K562 (cell line): ENCODE data around the gene ZSCAN2. TPM values are rescaled to one million over a fixed set of nuclear protein-coding genes. Genes with fewer than 3 reads are reported as not detected.

Experiments
- GTF2F1 ChIP-seq: IDR thresholded peaks from 2 replicates; pipeline ENCODE4 v1.6.1; 2011; ENCODE audit warnings: low read depth, low read length, improper control_type of control experiment
- HMG20B ChIP-seq: fragments of 250-450 bp; sonication (Bioruptor Pico); IDR thresholded peaks from 2 replicates; pipeline ENCODE4 v1.5.0; 2021; ENCODE audit warnings: mild to moderate bottlenecking
- NFIX ChIP-seq: fragments of 250-450 bp; sonication (Bioruptor Pico); IDR thresholded peaks from 2 replicates; pipeline ENCODE4 v1.4.0; 2020; ENCODE audit warnings: low read depth, mild to moderate bottlenecking, moderate library complexity
- PTTG1 ChIP-seq: fragments of 450-650 bp; IDR thresholded peaks from 2 replicates; pipeline ENCODE4 v1.6.1; 2016; ENCODE audit warnings: low read depth, mild to moderate bottlenecking, missing genetic modification characterization, missing compliant biosample characterization
- USF2 ChIP-seq: sonication (generic); formaldehyde crosslinking; IDR thresholded peaks from 2 replicates; pipeline ENCODE4 v1.5.0; 2020; ENCODE audit warnings: missing genetic modification reagents
- ZNF140 ChIP-seq: fragments of 250-450 bp; sonication (Bioruptor Pico); IDR thresholded peaks from 2 replicates; pipeline ENCODE4 v1.8.0; 2021; ENCODE audit warnings: moderate library complexity, mild to moderate bottlenecking, inconsistent platforms
- polyA plus RNA-seq, 8 experiments: library from polyadenylated mRNA; depleted of rRNA in 4 of 8; stranded (reverse) in 5 of 8; unstranded in 3 of 8; fragments of >200 nt; fragmentation: Nextera tagmentation in 2 of 8; fragmentation: Illumina TruSeq in 1 of 8; extraction: Ambion mirVana in 2 of 8; extraction: Trizol in 1 of 8; gene quantifications; 2 replicates each; pipeline versions ENCODE4 v1.2.1 to v1.2.3, GENCODE V29; 2011 to 2014; ENCODE audit warnings: inconsistent platforms in 1 of 8, missing spikeins in 1 of 8
- total RNA-seq, 7 experiments: library from RNA; depleted of rRNA in 6 of 7; stranded (reverse); fragments of >200 nt in 6 of 7; fragmentation: Illumina TruSeq in 2 of 7; extraction: Trizol in 2 of 7; gene quantifications; 2 replicates each; pipeline versions ENCODE4 v1.2.1 to v1.2.3, GENCODE V29; 2011 to 2021; ENCODE audit warnings: low replicate concordance in 1 of 7
- TF ChIP-seq, protein P1 (sequence below): sonication (generic); IDR thresholded peaks from 2 replicates; pipeline ENCODE4 v1.6.1; 2016
- TF ChIP-seq, protein P2 (sequence below): fragments of 450-650 bp; IDR thresholded peaks from 2 replicates; pipeline ENCODE4 v1.6.1; 2016; ENCODE audit warnings: mild to moderate bottlenecking, moderate library complexity
- TF ChIP-seq, protein P3 (sequence below): fragments of 450-650 bp; IDR thresholded peaks from 2 replicates; pipeline ENCODE4 v1.6.1; 2018; ENCODE audit not compliant: partially characterized antibody

The ZSCAN2 gene
- total and polyA plus RNA-seq, 9 of the 15 experiments (the other 6 are each of a cell fraction or from before 2014, with no cell fraction given), result 1.7 to 14.2 (median 6.6) TPM

- TF ChIP-seq, protein P1, sequence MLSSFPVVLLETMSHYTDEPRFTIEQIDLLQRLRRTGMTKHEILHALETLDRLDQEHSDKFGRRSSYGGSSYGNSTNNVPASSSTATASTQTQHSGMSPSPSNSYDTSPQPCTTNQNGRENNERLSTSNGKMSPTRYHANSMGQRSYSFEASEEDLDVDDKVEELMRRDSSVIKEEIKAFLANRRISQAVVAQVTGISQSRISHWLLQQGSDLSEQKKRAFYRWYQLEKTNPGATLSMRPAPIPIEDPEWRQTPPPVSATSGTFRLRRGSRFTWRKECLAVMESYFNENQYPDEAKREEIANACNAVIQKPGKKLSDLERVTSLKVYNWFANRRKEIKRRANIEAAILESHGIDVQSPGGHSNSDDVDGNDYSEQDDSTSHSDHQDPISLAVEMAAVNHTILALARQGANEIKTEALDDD, result no peak
- TF ChIP-seq, protein P2, sequence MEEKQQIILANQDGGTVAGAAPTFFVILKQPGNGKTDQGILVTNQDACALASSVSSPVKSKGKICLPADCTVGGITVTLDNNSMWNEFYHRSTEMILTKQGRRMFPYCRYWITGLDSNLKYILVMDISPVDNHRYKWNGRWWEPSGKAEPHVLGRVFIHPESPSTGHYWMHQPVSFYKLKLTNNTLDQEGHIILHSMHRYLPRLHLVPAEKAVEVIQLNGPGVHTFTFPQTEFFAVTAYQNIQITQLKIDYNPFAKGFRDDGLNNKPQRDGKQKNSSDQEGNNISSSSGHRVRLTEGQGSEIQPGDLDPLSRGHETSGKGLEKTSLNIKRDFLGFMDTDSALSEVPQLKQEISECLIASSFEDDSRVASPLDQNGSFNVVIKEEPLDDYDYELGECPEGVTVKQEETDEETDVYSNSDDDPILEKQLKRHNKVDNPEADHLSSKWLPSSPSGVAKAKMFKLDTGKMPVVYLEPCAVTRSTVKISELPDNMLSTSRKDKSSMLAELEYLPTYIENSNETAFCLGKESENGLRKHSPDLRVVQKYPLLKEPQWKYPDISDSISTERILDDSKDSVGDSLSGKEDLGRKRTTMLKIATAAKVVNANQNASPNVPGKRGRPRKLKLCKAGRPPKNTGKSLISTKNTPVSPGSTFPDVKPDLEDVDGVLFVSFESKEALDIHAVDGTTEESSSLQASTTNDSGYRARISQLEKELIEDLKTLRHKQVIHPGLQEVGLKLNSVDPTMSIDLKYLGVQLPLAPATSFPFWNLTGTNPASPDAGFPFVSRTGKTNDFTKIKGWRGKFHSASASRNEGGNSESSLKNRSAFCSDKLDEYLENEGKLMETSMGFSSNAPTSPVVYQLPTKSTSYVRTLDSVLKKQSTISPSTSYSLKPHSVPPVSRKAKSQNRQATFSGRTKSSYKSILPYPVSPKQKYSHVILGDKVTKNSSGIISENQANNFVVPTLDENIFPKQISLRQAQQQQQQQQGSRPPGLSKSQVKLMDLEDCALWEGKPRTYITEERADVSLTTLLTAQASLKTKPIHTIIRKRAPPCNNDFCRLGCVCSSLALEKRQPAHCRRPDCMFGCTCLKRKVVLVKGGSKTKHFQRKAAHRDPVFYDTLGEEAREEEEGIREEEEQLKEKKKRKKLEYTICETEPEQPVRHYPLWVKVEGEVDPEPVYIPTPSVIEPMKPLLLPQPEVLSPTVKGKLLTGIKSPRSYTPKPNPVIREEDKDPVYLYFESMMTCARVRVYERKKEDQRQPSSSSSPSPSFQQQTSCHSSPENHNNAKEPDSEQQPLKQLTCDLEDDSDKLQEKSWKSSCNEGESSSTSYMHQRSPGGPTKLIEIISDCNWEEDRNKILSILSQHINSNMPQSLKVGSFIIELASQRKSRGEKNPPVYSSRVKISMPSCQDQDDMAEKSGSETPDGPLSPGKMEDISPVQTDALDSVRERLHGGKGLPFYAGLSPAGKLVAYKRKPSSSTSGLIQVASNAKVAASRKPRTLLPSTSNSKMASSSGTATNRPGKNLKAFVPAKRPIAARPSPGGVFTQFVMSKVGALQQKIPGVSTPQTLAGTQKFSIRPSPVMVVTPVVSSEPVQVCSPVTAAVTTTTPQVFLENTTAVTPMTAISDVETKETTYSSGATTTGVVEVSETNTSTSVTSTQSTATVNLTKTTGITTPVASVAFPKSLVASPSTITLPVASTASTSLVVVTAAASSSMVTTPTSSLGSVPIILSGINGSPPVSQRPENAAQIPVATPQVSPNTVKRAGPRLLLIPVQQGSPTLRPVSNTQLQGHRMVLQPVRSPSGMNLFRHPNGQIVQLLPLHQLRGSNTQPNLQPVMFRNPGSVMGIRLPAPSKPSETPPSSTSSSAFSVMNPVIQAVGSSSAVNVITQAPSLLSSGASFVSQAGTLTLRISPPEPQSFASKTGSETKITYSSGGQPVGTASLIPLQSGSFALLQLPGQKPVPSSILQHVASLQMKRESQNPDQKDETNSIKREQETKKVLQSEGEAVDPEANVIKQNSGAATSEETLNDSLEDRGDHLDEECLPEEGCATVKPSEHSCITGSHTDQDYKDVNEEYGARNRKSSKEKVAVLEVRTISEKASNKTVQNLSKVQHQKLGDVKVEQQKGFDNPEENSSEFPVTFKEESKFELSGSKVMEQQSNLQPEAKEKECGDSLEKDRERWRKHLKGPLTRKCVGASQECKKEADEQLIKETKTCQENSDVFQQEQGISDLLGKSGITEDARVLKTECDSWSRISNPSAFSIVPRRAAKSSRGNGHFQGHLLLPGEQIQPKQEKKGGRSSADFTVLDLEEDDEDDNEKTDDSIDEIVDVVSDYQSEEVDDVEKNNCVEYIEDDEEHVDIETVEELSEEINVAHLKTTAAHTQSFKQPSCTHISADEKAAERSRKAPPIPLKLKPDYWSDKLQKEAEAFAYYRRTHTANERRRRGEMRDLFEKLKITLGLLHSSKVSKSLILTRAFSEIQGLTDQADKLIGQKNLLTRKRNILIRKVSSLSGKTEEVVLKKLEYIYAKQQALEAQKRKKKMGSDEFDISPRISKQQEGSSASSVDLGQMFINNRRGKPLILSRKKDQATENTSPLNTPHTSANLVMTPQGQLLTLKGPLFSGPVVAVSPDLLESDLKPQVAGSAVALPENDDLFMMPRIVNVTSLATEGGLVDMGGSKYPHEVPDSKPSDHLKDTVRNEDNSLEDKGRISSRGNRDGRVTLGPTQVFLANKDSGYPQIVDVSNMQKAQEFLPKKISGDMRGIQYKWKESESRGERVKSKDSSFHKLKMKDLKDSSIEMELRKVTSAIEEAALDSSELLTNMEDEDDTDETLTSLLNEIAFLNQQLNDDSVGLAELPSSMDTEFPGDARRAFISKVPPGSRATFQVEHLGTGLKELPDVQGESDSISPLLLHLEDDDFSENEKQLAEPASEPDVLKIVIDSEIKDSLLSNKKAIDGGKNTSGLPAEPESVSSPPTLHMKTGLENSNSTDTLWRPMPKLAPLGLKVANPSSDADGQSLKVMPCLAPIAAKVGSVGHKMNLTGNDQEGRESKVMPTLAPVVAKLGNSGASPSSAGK, result no peak; the same call in 1 of the 2 replicates
- no peak for TF ChIP-seq ZNF140 (CRISPR knock-in tag)
- TF ChIP-seq USF2, result peak; percentile 7; the same call in 1 of the 2 replicates
- no peak for TF ChIP-seq HMG20B
- TF ChIP-seq, protein P3, sequence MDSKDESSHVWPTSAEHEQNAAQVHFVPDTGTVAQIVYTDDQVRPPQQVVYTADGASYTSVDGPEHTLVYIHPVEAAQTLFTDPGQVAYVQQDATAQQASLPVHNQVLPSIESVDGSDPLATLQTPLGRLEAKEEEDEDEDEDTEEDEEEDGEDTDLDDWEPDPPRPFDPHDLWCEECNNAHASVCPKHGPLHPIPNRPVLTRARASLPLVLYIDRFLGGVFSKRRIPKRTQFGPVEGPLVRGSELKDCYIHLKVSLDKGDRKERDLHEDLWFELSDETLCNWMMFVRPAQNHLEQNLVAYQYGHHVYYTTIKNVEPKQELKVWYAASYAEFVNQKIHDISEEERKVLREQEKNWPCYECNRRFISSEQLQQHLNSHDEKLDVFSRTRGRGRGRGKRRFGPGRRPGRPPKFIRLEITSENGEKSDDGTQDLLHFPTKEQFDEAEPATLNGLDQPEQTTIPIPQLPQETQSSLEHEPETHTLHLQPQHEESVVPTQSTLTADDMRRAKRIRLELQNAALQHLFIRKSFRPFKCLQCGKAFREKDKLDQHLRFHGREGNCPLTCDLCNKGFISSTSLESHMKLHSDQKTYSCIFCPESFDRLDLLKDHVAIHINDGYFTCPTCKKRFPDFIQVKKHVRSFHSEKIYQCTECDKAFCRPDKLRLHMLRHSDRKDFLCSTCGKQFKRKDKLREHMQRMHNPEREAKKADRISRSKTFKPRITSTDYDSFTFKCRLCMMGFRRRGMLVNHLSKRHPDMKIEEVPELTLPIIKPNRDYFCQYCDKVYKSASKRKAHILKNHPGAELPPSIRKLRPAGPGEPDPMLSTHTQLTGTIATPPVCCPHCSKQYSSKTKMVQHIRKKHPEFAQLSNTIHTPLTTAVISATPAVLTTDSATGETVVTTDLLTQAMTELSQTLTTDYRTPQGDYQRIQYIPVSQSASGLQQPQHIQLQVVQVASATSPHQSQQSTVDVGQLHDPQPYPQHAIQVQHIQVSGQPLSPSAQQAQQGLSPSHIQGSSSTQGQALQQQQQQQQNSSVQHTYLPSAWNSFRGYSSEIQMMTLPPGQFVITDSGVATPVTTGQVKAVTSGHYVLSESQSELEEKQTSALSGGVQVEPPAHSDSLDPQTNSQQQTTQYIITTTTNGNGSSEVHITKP, result no peak
- TF ChIP-seq GTF2F1, result no peak
- TF ChIP-seq NFIX (CRISPR knock-in tag), result no peak
- TF ChIP-seq PTTG1 (tag), result no peak
These were observed at the start of gene ZSCAN2 (continued) for GRCh38 chr15:84600687-84601554.
